Suprapubic skin (tissue), 4 donors: ENCODE measurements around the gene RNGTT.

Experiments
- CTCF ChIP-seq, 2 donors: fragments of 200-600 bp in 1 of 2; fragments of 450-650 bp in 1 of 2; sonication (generic) in 1 of 2; IDR thresholded peaks; one replicate each; pipeline ENCODE4 v1.5.1; 2016 to 2019; ENCODE audit warnings: antibody characterized with exemption in 2 of 2, mild to moderate bottlenecking in 1 of 2, moderate library complexity in 1 of 2
- EP300 ChIP-seq: sonication (generic); formaldehyde crosslinking; IDR thresholded peaks from one replicate; pipeline ENCODE4 v1.6.1; 2017; ENCODE audit warnings: antibody characterized with exemption
- POLR2A ChIP-seq, 2 donors: fragments of 450-650 bp; IDR thresholded peaks; one replicate each; pipeline ENCODE4 v1.6.1; 2017; ENCODE audit warnings: antibody characterized with exemption in 2 of 2, mild to moderate bottlenecking in 2 of 2, moderate library complexity in 2 of 2
- POLR2AphosphoS5 ChIP-seq, 3 donors: sonication (generic); formaldehyde crosslinking; IDR thresholded peaks; one replicate each; pipeline ENCODE4 v1.6.1; 2017; ENCODE audit warnings: antibody characterized with exemption in 3 of 3

DNA sequence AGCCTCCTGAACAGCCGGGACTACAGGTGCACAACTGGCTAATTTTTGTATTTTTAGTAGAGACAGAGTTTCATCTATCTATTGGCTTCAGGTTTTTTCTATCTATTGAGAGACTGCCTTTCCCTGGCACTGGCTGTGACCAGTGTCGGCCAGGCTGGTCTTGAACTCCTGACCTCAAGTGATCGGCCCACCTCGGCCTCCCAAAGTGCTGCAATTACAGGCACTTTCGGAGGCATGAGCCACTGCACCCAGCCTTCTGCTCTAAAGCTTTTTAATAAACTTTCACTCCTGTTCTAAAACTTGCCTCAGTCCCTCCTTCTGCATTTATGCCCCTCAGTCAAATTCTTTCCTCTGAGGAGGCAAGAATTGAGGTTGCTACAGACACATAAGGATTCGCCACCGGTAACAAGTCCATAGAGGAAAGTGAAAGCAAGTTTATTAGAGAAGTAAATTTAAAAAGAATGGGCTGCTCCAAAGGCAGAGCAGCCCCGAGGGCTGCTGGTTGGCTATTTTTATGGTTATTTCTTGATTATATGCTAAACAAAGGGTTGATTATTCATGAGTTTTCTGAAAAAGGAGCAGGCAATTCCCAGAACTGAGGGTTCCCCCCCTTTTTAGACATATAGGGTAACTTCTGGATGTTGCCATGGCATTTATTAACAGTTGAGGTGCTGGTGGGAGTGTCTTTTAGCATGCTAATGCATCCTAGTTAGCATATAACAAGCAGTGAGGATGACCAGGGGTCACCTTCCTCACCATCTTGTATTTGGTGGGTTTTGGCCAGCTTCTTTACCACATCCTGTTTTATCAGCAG lies 44.8 kb upstream of the RNGTT start:
- no peak for TF ChIP-seq CTCF (IDR thresholded peaks at IDR 0.05)
- no peak for TF ChIP-seq POLR2A (IDR thresholded peaks at IDR 0.05)
- TF ChIP-seq POLR2AphosphoS5 (IDR thresholded peaks at IDR 0.05), result no peak
- no peak for TF ChIP-seq EP300
